Measurements from ENCODE around the gene CYSRT1. TPM values are rescaled to one million over a fixed set of nuclear protein-coding genes. Genes with fewer than 3 reads are reported as not detected.

CYSRT1 gene
- total RNA-seq, 3 donors from 2014 or later, result not detected

GRCh38 chr9:137206602-137207001, 18.4 kb upstream of the CYSRT1 start:
- peaks cover 30% of the 10 kb centered on the region for H3K4me1 ChIP-seq (ENCODE audit: low read depth)
- intact Hi-C loops (cut with DNase I, micrococcal nuclease), result no loop called here
- H3K9me3 ChIP-seq, result no peaks in the 10 kb centered on the region
- no peak overlapping the region for H3K4me3 ChIP-seq
- TF ChIP-seq CTCF (IDR thresholded peaks at IDR 0.05), result no peak
- H3K36me3 ChIP-seq (ENCODE audit: low read depth), result no peaks in the 10 kb centered on the region
- ATAC-seq (no peak), DNase-seq (no peak)

- ATAC-seq, result no peak
Measured at GRCh38 chr9:137211532-137211931, 13.4 kb upstream of the CYSRT1 start.

GRCh38 chr9:137212520-137212919, 12.5 kb upstream of the CYSRT1 start:
- intact Hi-C loops (cut with DNase I, micrococcal nuclease), result no loop called here
- DNase-seq (no peak), ATAC-seq (no peak)
- Histone ChIP-seq H3K36me3 (ENCODE audit: low read depth) (no peaks in the 10 kb centered on the region), H3K4me1 (ENCODE audit: low read depth) (no peaks in the 10 kb centered on the region), H3K9me3 (no peaks in the 10 kb centered on the region), H3K4me3 (no peak overlapping the region)
- no peak for TF ChIP-seq CTCF (IDR thresholded peaks at IDR 0.05)

More at GRCh38 chr9:137211532-137211931, 13.4 kb upstream of the CYSRT1 start:
- DNase-seq, result no peak
- Histone ChIP-seq H3K9me3 (no peaks in the 10 kb centered on the region), H3K4me3 (no peak overlapping the region), H3K36me3 (ENCODE audit: low read depth) (no peaks in the 10 kb centered on the region), H3K4me1 (ENCODE audit: low read depth) (peaks cover 1% of the 10 kb centered on the region)
- intact Hi-C loops (cut with DNase I, micrococcal nuclease), result no loop called here
- TF ChIP-seq CTCF (IDR thresholded peaks at IDR 0.05), result no peak

- Histone ChIP-seq H3K4me1 (ENCODE audit: low read depth) (peaks cover 6% of the 10 kb centered on the region), H3K36me3 (ENCODE audit: low read depth) (no peaks in the 10 kb centered on the region), H3K9me3 (no peaks in the 10 kb centered on the region), H3K4me3 (no peak overlapping the region)
- intact Hi-C loops (cut with DNase I, micrococcal nuclease), result no loop called here
- ATAC-seq, result no peak
- DNase-seq, result peak in 1 of 3 donors; percentile 14
- TF ChIP-seq CTCF (IDR thresholded peaks at IDR 0.05), result no peak
Measured at GRCh38 chr9:137213160-137214060, 11.6 kb upstream of the CYSRT1 start.

- Histone ChIP-seq H3K4me3 (no peak overlapping the region), H3K36me3 (ENCODE audit: low read depth) (no peaks in the 10 kb centered on the region), H3K4me1 (ENCODE audit: low read depth) (peaks cover 12% of the 10 kb centered on the region), H3K9me3 (no peaks in the 10 kb centered on the region)
- intact Hi-C loops (cut with DNase I, micrococcal nuclease), result no loop called here
- DNase-seq (no peak), ATAC-seq (no peak)
- no peak for TF ChIP-seq CTCF (IDR thresholded peaks at IDR 0.05)
Measured at GRCh38 chr9:137214620-137215019, 10.4 kb upstream of the CYSRT1 start.
